Smooth muscle cell of trachea (primary cell): Measurements from ENCODE around the gene IFFO2. TPM values are rescaled to one million over a fixed set of nuclear protein-coding genes. Genes with fewer than 3 reads are reported as not detected.

Source experiments
- total RNA-seq: library from RNA; depleted of rRNA; stranded (reverse); fragments of >200 nt; gene quantifications from 2 replicates; pipeline ENCODE4 v1.2.1, GENCODE V29; 2014

IFFO2 gene
- 5.5 and 7.8 TPM in 2 replicates for total RNA-seq

GRCh38 chr1:18956193-18957135 is at the start of gene IFFO2:
Gene IFFO2 (minus strand): TSS chr1:18956676. CDS start chr1:18956332, 344 bp downstream.

GRCh38 chr1:18902523-18903290 is 53.8 kb downstream of the IFFO2 start, which contains the start of gene ALDH4A1:
Gene ALDH4A1 (minus strand): TSS chr1:18902555. CDS start chr1:18902523, 32 bp downstream.

GRCh38 chr1:18859560-18859959 is 96.9 kb downstream of the IFFO2 start, which contains the start of gene TAS1R2:
Gene TAS1R2 (minus strand): TSS chr1:18859660. CDS start chr1:18859660, 0 bp downstream.

Other genes with a start within 250 kb of the IFFO2 start
- not detected in 2 replicates for gene TAS1R2, start 97.0 kb downstream of the IFFO2 start, total RNA-seq
- gene ALDH4A1, start 54.1 kb downstream of the IFFO2 start, total RNA-seq: 16.0 and 28.0 TPM in 2 replicates